Left lung (tissue), 10 donors: ENCODE measurements around the gene FHOD3. TPM values are rescaled to one million over a fixed set of nuclear protein-coding genes. Genes with fewer than 3 reads are reported as not detected.
A peak's percentile ranks its signal among the peaks of the same experiment; 100 is the strongest.

Source experiments
- ATAC-seq: fragments of 200-7000 bp; cut with Tn5 transposase; one replicate; pipeline ENCODE4 v1.9.1; 2020; ENCODE audit warnings: moderate library complexity
- DNase-seq, 4 donors: peaks; one replicate each; pipeline ENCODE4 v3.0.0-alpha.2; 2013 to 2020
- H3K27ac ChIP-seq, 2 donors: fragments of 200-600 bp; sonication (generic) in 1 of 2; one replicate each; pipeline versions ENCODE4 v1.5.0 to v1.8.0; 2020 to 2021
- H3K27me3 ChIP-seq, 2 donors: fragments of 200-600 bp; sonication (generic) in 1 of 2; one replicate each; pipeline versions ENCODE4 v1.5.0 to v1.8.0; 2020 to 2021
- H3K36me3 ChIP-seq, 2 donors: fragments of 200-600 bp; sonication (generic) in 1 of 2; one replicate each; pipeline versions ENCODE4 v1.5.0 to v1.8.0; 2020 to 2021
- H3K4me1 ChIP-seq, 2 donors: fragments of 200-600 bp; one replicate each; pipeline ENCODE4 v1.8.0; 2021
- H3K4me3 ChIP-seq, 2 donors: fragments of 200-600 bp; sonication (generic) in 1 of 2; one replicate each; pipeline versions ENCODE4 v1.5.0 to v1.8.0; 2020 to 2021; ENCODE audit warnings: mild to moderate bottlenecking in 1 of 2
- H3K9me3 ChIP-seq, 2 donors: fragments of 200-600 bp; sonication (generic) in 1 of 2; one replicate each; pipeline versions ENCODE4 v1.5.0 to v1.8.0; 2020 to 2021
- intact Hi-C, 2 donors: fragments of 100-400 bp; cut with DNase I; formaldehyde crosslinking; loops; one replicate each; pipeline versions ENCODE4 v1.11.2 to v1.14.2; 2022
- polyA plus RNA-seq, 6 donors: library from polyadenylated mRNA; unstranded; fragments of 120-200 nt; gene quantifications; one replicate each; pipeline ENCODE4 v1.2.1, GENCODE V29; 2013; ENCODE audit not compliant: insufficient read length in 6 of 6
- total RNA-seq, 2 donors: library from RNA; stranded (reverse); fragmentation: NEBNext Ultra II Directional; extraction: Animal tissue kit (Norgen Biotek cat#: 25700); gene quantifications; one replicate each; pipeline ENCODE4 v1.2.1, GENCODE V29; 2021
- TF ChIP-seq, protein P1 (sequence below), 2 donors: fragments of 200-600 bp; sonication (generic) in 1 of 2; IDR thresholded peaks; one replicate each; pipeline versions ENCODE4 v1.5.0 to v1.8.0; 2021; ENCODE audit warnings: antibody characterized with exemption in 2 of 2
- donor health status: DM: no; HTN: yes; CAD: no.
- donor health status: DM: no; HTN: no; CAD: no.

Gene FHOD3
- total and polyA plus RNA-seq, 8 donors: 0.55 to 2.9 (median 1.5) TPM

DNA sequence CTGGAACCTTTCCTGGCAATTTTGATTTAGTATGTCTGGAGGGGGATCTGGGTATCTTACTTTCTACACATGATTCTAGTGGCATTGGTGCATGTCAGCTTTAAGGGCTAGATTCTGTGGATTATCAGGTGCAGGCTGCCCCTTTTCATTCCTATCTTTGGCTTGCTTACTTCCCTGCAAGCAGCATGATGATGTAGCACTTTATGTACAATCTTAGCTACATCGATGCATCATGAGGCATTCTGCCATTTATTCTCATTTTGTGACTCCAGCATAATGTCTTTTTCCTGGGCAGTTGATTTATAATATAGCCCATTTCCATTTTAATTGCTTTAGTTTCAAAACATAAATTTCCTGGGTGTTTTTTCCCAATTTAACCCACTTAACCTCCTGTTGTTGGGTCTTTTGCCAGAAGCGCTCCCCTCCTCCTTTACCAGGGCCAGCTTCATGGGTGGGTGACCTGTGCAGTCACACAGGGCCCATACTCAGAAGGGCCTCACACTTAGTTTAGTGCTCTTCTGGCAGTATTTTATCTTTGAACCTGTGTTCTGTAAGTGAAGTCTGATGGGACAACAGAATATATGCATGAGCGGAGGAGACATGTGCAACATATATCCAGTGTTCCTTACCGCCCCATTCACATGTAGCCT is 495.2 kb downstream of the FHOD3 start:
- ATAC-seq (no peak), DNase-seq (no peak)
- Histone ChIP-seq H3K36me3 (peaks cover 4 to 80% of the 10 kb centered on the region in 2 donors), H3K27ac (no peak overlapping the region), H3K4me3 (no peak overlapping the region), H3K9me3 (no peaks in the 10 kb centered on the region), H3K27me3 (no peaks in the 10 kb centered on the region), H3K4me1 (no peaks in the 10 kb centered on the region)
- intact Hi-C loops: no loop called here
- TF ChIP-seq, protein P1, sequence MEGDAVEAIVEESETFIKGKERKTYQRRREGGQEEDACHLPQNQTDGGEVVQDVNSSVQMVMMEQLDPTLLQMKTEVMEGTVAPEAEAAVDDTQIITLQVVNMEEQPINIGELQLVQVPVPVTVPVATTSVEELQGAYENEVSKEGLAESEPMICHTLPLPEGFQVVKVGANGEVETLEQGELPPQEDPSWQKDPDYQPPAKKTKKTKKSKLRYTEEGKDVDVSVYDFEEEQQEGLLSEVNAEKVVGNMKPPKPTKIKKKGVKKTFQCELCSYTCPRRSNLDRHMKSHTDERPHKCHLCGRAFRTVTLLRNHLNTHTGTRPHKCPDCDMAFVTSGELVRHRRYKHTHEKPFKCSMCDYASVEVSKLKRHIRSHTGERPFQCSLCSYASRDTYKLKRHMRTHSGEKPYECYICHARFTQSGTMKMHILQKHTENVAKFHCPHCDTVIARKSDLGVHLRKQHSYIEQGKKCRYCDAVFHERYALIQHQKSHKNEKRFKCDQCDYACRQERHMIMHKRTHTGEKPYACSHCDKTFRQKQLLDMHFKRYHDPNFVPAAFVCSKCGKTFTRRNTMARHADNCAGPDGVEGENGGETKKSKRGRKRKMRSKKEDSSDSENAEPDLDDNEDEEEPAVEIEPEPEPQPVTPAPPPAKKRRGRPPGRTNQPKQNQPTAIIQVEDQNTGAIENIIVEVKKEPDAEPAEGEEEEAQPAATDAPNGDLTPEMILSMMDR (IDR thresholded peaks at IDR 0.05): no peak

DNA sequence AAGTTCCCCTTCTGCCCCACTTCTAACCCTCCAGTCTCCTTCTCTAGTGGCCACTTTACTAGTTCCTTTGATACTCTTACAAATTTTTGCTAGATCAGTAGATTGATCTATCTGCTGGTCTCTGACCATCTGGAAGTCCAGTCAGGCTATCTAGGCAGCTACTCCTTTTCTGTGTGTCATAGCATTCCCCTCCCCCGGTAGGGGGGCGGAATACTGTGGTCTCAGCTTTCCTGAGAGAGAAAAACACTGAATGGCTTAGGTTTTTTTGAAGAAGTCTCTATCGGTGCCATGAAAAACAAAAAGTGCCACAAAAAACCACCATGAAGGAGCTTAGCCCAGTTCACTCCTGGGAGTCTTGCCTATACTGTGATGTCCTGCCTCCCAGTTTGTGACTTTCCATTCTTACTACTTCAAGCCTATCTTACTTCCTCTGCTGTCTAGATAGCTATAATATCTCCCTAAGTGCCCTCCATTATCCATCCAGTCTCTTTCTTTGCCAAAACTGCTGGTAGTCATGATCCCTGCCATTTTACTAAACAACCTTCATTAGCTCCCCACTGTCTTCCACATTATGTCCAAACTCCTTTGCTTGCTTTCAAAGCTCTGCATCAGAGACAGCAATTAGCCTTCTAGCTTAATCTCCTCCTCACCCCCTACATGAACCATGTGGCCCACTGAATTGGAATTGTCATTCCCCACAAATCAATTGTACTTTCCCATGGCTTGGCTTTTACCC is 501.4 kb downstream of the FHOD3 start:
- ATAC-seq (no peak), DNase-seq (no peak)
- intact Hi-C loops: no loop called here
- TF ChIP-seq, protein P1 (IDR thresholded peaks at IDR 0.05): no peak
- Histone ChIP-seq H3K27ac (no peak overlapping the region), H3K4me3 (no peak overlapping the region), H3K27me3 (no peaks in the 10 kb centered on the region), H3K9me3 (no peaks in the 10 kb centered on the region), H3K4me1 (no peaks in the 10 kb centered on the region), H3K36me3 (peaks cover 4 to 93% of the 10 kb centered on the region in 2 donors)

DNA sequence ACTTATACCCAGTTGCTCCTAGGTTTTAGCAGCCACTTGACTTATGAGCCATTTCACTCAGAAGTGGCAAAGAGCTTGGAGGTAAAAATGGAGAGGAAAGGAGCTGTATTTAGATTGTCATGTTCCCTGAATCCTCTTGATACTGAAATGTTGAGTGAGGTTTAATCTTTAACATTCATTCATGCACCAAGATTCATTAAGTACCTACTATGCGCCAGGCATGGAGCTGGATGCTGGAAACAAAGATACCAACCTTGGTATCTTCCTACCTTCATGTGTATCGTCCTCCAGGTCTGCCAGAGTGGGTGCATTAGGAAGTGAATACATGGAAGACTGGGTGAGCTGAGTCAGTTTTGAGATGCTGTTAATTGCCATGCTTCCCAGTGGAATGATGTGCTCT is 507.6 kb downstream of the FHOD3 start:
- H3K4me3 ChIP-seq: no peak overlapping the region
- ATAC-seq: no peak
- intact Hi-C loops: no loop called here
- H3K36me3 ChIP-seq: peaks cover 0 to 80% of the 10 kb centered on the region in 2 donors
- H3K4me1 ChIP-seq: no peaks in the 10 kb centered on the region
- TF ChIP-seq, protein P1 (IDR thresholded peaks at IDR 0.05): no peak
- no peak for DNase-seq
- no peak overlapping the region for H3K27ac ChIP-seq
- H3K27me3 ChIP-seq: no peaks in the 10 kb centered on the region
- H3K9me3 ChIP-seq: no peaks in the 10 kb centered on the region

DNA sequence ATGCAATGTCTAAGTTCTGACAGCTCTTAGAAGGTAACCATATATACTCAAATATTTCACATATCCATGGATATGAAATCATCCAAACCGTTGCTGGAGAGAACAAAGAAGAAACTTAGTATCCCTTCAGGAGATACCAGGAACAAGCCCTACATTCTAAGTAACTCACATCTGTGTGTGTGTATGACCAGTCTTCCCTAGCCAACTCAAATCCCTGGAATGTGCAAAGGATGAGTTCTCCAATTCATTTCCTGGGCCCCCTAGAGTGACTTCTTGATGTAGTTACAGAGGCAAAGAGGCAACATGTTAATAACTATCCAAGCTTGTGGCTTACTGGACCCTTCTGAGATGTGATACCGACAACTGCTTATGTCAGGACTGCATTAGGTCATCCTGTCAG is 511.2 kb downstream of the FHOD3 start:
- no peak overlapping the region for H3K4me3 ChIP-seq
- no peaks in the 10 kb centered on the region for H3K4me1 ChIP-seq
- no peak overlapping the region for H3K27ac ChIP-seq
- DNase-seq (no peak), ATAC-seq (no peak)
- TF ChIP-seq, protein P1 (IDR thresholded peaks at IDR 0.05): no peak
- no peaks in the 10 kb centered on the region for H3K9me3 ChIP-seq
- intact Hi-C loops: no loop called here
- no peaks in the 10 kb centered on the region for H3K27me3 ChIP-seq
- H3K36me3 ChIP-seq: peaks cover 0 to 67% of the 10 kb centered on the region in 2 donors

DNA sequence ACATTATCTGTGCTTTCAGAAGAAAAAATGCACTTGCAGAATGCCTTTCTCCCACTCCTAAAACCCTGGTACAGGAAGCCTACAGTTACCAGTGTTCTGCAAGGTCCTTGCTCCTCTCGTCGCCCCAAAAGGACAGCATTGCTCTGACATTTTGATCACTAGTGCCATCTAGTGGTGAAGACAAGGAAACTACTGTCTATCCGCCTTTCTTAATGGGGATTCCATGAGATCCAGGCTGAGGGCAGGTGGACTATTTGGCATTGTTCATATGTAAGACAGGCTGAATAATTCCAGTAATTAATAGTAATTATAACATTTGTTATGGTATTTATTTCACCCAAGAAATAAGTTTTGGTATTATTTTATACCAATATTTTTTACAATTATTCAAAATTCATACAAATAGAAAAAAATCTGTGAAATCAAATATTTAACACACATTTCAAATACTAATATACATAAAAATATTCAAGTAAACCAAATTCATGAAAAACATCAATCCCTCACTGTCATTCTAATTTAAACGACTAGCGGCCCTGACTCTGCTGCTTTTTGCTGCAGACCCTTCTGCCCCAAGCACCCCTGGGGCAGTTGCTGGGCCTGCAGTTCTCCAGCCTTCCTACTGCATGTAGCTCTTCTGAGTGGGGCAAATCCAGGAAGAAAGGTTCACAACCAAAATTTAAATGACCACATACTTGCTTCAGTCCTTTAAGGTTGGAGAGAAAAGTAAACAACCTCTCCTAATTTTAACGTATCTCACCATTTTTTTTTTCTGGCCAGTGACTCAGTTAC is 512.3 kb downstream of the FHOD3 start:
- no peak overlapping the region for H3K27ac ChIP-seq
- intact Hi-C loops: no loop called here

More for the DNA sequence above, 512.3 kb downstream of the FHOD3 start:
- Histone ChIP-seq H3K27me3 (no peaks in the 10 kb centered on the region), H3K9me3 (no peaks in the 10 kb centered on the region), H3K4me3 (no peak overlapping the region), H3K36me3 (peaks cover 0 to 57% of the 10 kb centered on the region in 2 donors), H3K4me1 (no peaks in the 10 kb centered on the region)
- peak; percentile 91 for ATAC-seq
- TF ChIP-seq, protein P1 (IDR thresholded peaks at IDR 0.05): peak; percentile 76 to 79
- DNase-seq: peak in 1 of 4 donors; percentile 73
